HG02938 (cell line): Measurements from ENCODE around the gene NPHP4.

Experiments used
- ATAC-seq: cut with Tn5 transposase; IDR thresholded peaks from one replicate; pipeline ENCODE4 v1.9.1; 2021; ENCODE audit warnings: mild to moderate bottlenecking, moderate library complexity; ENCODE audit not compliant: unreplicated experiment

NPHP4 gene

DNA sequence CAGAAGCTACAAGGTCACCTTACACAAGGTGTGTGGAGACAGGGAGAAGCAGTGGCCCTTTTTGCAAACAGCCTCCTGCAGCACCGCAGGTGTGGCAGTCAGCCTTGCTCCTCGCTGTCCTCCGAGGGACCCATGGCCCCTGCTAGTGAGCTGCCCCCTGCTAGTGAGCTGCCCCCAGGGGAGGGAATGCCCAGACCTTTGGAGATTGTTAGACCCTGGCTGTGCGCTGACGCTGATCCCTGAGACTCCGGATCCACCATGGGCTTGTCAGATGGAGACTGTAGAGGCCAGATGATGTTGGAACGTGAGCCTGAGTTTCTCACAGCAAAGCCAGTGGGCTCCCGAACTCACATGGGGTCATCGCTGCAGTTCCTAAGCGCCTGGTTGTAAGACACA lies 172.2 kb downstream of the NPHP4 start:
- ATAC-seq: no peak

DNA sequence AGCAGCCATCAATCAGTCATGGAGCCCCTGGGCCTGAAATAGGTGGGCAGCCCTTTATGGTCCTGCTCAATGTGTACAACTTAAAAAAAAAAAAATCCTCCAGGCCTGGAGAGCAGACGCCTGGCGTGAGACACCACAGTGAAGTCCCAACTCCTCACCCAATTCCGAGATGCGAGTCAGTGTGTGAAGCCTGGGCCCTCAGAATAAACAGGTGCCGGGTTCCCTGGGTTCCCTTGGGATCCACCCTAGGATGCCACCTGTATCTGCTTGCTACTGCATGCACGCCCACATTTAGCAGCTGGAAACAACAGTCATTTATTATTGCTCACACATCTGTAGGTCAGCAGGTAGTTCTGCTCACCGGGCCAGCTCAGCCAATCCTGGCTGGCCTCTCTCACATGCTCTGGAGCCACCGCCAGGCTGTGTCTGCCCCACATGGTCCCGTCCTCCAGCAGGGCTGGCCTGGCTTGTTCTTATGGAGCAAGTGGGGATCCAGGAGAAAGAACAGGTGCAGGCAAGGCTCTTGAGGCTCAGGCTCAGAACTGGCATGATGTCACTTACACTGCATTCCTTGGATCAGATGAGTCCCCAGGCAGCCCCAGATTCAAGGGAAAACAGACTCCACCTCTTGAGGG lies 172.7 kb downstream of the NPHP4 start:
- ATAC-seq: no peak

- ATAC-seq: no peak
These were observed 173.5 kb downstream of the NPHP4 start for GRCh38 chr1:5818755-5819154.

- ATAC-seq: no peak
These were observed 176.5 kb downstream of the NPHP4 start for GRCh38 chr1:5815716-5816115.

- no peak for ATAC-seq
These were observed 177.0 kb downstream of the NPHP4 start for GRCh38 chr1:5815211-5815610.

- ATAC-seq: no peak
These were observed 178.1 kb downstream of the NPHP4 start for GRCh38 chr1:5814046-5814619.

- ATAC-seq: no peak
These were observed 178.7 kb downstream of the NPHP4 start for GRCh38 chr1:5813480-5813879.
